ENCODE results near the gene TSHZ1.

DNA sequence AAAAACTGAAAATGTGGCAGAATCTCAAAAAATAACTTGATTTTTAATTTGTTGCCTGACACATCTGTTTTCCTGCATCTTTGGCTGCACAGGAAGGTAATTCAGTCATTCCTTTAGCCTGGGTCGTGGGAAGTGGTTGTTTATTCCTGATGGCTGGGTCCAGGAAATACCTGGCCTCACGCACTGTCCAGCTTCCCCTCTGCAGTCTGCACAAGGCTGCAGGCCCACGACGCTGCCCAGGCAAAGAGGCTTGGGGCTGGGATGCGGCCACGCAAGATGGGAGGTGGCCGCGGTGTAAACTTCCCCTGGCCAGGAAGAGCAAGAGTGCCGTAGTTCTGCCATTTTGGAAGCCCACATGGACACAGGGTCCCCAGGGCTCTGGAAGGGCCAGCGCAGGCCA, 28.2 kb downstream of the TSHZ1 start:
- TF ChIP-seq, protein P1, sequence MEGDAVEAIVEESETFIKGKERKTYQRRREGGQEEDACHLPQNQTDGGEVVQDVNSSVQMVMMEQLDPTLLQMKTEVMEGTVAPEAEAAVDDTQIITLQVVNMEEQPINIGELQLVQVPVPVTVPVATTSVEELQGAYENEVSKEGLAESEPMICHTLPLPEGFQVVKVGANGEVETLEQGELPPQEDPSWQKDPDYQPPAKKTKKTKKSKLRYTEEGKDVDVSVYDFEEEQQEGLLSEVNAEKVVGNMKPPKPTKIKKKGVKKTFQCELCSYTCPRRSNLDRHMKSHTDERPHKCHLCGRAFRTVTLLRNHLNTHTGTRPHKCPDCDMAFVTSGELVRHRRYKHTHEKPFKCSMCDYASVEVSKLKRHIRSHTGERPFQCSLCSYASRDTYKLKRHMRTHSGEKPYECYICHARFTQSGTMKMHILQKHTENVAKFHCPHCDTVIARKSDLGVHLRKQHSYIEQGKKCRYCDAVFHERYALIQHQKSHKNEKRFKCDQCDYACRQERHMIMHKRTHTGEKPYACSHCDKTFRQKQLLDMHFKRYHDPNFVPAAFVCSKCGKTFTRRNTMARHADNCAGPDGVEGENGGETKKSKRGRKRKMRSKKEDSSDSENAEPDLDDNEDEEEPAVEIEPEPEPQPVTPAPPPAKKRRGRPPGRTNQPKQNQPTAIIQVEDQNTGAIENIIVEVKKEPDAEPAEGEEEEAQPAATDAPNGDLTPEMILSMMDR (IDR thresholded peaks at IDR 0.05; ENCODE audit: low read depth, low read length) = no peak
- TF ChIP-seq EZH2phosphoT487 (IDR thresholded peaks at IDR 0.05; ENCODE audit: low read depth) = no peak

Measured in OCI-LY3 (cell line).